AG09309 (cell line): ENCODE measurements around the gene NTRK1.

Source experiments
- DNase-seq: peaks from one replicate; pipeline ENCODE4 v3.0.0-alpha.2; 2010; ENCODE audit warnings: low read depth
- H3K4me3 ChIP-seq: 2 replicates; pipeline ENCODE4 v1.5.1; 2011; ENCODE audit warnings: mild to moderate bottlenecking, low read depth, low read length, moderate library complexity; ENCODE audit not compliant: control insufficient read depth
- CTCF ChIP-seq: IDR thresholded peaks from 2 replicates; pipeline ENCODE4 v1.5.1; 2011; ENCODE audit warnings: mild to moderate bottlenecking, low read depth, low read length, inconsistent platforms; ENCODE audit not compliant: insufficient read depth, control insufficient read depth; ENCODE audit errors: missing control alignments

The NTRK1 gene

GRCh38 chr1:156928043-156928602, 67.5 kb downstream of the NTRK1 start:
- no peak overlapping the region for H3K4me3 ChIP-seq
- DNase-seq = no peak
- no peak for TF ChIP-seq CTCF

- no peak for TF ChIP-seq CTCF
- H3K4me3 ChIP-seq = no peak overlapping the region
- DNase-seq = no peak
Observed at GRCh38 chr1:156929596-156930238, 69.1 kb downstream of the NTRK1 start.

GRCh38 chr1:156930483-156930882, 69.8 kb downstream of the NTRK1 start:
- no peak for TF ChIP-seq CTCF
- DNase-seq = no peak
- no peak overlapping the region for H3K4me3 ChIP-seq
